IMR-90 (cell line): ENCODE data around the gene NR1H2. TPM values are rescaled to one million over a fixed set of nuclear protein-coding genes. Genes with fewer than 3 reads are reported as not detected.

Experiments
- ATAC-seq: fragments of 200-7000 bp; cut with Tn5 transposase; 2 replicates; pipeline ENCODE4 v1.9.1; 2020; ENCODE audit warnings: low read depth, mild to moderate bottlenecking, moderate library complexity
- BruUV-seq: library from RNA; stranded (reverse); fragments of 400-500 nt; replicated peaks from 2 replicates; lab custom pipeline; 2021; lab: Mats Ljungman, UMichigan
- CTCF ChIA-PET: fragments of 300-600 bp; formaldehyde crosslinking; extraction: SDS; loops from one replicate; lab custom pipeline; 2021; ENCODE audit warnings: antibody characterized with exemption; lab: Yijun Ruan, JAX
- POLR2A ChIA-PET: fragments of 300-600 bp; sonication (Branson Sonifier 250); formaldehyde crosslinking; loops from one replicate; lab custom pipeline; 2022; ENCODE audit warnings: antibody characterized with exemption; ENCODE audit not compliant: unreplicated experiment; lab: Charles Lee
- DNase-seq: peaks from one replicate; pipeline ENCODE4 v3.0.0; 2013
- H2AFZ ChIP-seq: replicated peaks from 2 replicates; pipeline ENCODE3; 2013; ENCODE audit warnings: low read length, mild to moderate bottlenecking; ENCODE audit not compliant: poor library complexity
- H2AK5ac ChIP-seq: 2 replicates; pipeline ENCODE4 v1.6.1; 2013; ENCODE audit warnings: low read depth, low read length, inconsistent platforms
- H2AK9ac ChIP-seq: replicated peaks from 2 replicates; pipeline ENCODE3; 2013; ENCODE audit warnings: mild to moderate bottlenecking, low read depth, low read length, moderate library complexity; ENCODE audit not compliant: poor library complexity
- H2BK120ac ChIP-seq: 2 replicates; pipeline ENCODE4 v1.6.1; 2013; ENCODE audit warnings: low read depth, low read length, inconsistent platforms
- H2BK15ac ChIP-seq: 3 replicates; pipeline ENCODE4 v1.6.1; 2013; ENCODE audit warnings: low read depth, low read length, inconsistent platforms
- H2BK20ac ChIP-seq: 2 replicates; pipeline ENCODE4 v1.6.1; 2013; ENCODE audit warnings: low read depth, mild to moderate bottlenecking, inconsistent platforms, low read length, moderate library complexity
- H2BK5ac ChIP-seq: 2 replicates; pipeline ENCODE4 v1.6.1; 2013; ENCODE audit warnings: mild to moderate bottlenecking, low read depth, low read length, inconsistent platforms; ENCODE audit not compliant: poor library complexity, severe bottlenecking
- H3K14ac ChIP-seq: replicated peaks from 2 replicates; pipeline ENCODE4 v1.6.1; 2013; ENCODE audit warnings: low read depth, low read length, inconsistent platforms
- H3K18ac ChIP-seq: 2 replicates; pipeline ENCODE4 v1.6.1; 2013; ENCODE audit warnings: low read depth, low read length, control low read depth
- H3K23ac ChIP-seq: 2 replicates; pipeline ENCODE4 v1.6.1; 2013; ENCODE audit warnings: low read depth, low read length, inconsistent platforms
- H3K27ac ChIP-seq: 2 replicates; pipeline ENCODE4 v1.5.1; 2013; ENCODE audit warnings: mild to moderate bottlenecking, control low read depth, low read length; ENCODE audit not compliant: insufficient read depth
- H3K27me3 ChIP-seq: 2 replicates; pipeline ENCODE4 v1.6.1; 2013; ENCODE audit warnings: low read length; ENCODE audit not compliant: control insufficient read depth, insufficient read depth
- H3K36me3 ChIP-seq: 2 replicates; pipeline ENCODE4 v1.6.1; 2013; ENCODE audit warnings: low read length, mixed read lengths; ENCODE audit not compliant: control insufficient read depth, insufficient read depth
- H3K4ac ChIP-seq: 2 replicates; pipeline ENCODE4 v1.6.1; 2013; ENCODE audit warnings: low read depth, low read length, inconsistent platforms
- H3K4me1 ChIP-seq: 2 replicates; pipeline ENCODE4 v1.6.1; 2013; ENCODE audit warnings: low read length, mixed read lengths; ENCODE audit not compliant: control insufficient read depth, insufficient read depth
- H3K4me2 ChIP-seq: 2 replicates; pipeline ENCODE4 v1.6.1; 2013; ENCODE audit warnings: low read depth, mild to moderate bottlenecking, control low read depth, low read length, moderate library complexity
- H3K4me3 ChIP-seq: 2 replicates; pipeline ENCODE4 v1.5.1; 2013; ENCODE audit warnings: low read depth, mild to moderate bottlenecking, control low read depth, low read length, moderate library complexity; ENCODE audit not compliant: insufficient read depth
- H3K56ac ChIP-seq: 2 replicates; pipeline ENCODE4 v1.6.1; 2013; ENCODE audit warnings: low read length, inconsistent platforms; ENCODE audit not compliant: insufficient read depth; ENCODE audit errors: extremely low read depth
- H3K79me1 ChIP-seq, 2 experiments: 2 replicates each; pipeline ENCODE4 v1.6.1; 2013; ENCODE audit warnings: low read length in 2 of 2, inconsistent platforms in 1 of 2, low read depth in 1 of 2
- H3K9ac ChIP-seq: 2 replicates; pipeline ENCODE4 v1.6.1; 2013; ENCODE audit warnings: low read depth, low read length, control low read depth
- H3K9me1 ChIP-seq: 2 replicates; pipeline ENCODE4 v1.6.1; 2013; ENCODE audit warnings: low read length, inconsistent platforms; ENCODE audit not compliant: insufficient read depth
- H3K9me3 ChIP-seq: 2 replicates; pipeline ENCODE4 v1.6.1; 2013; ENCODE audit warnings: low read length; ENCODE audit not compliant: control insufficient read depth, insufficient read depth
- H4K20me1 ChIP-seq: 2 replicates; pipeline ENCODE4 v1.6.1; 2013; ENCODE audit warnings: low read length, inconsistent platforms; ENCODE audit not compliant: insufficient read depth
- H4K5ac ChIP-seq: 2 replicates; pipeline ENCODE4 v1.6.1; 2013; ENCODE audit warnings: mild to moderate bottlenecking, low read depth, low read length, control low read depth
- H4K8ac ChIP-seq, 2 experiments: 2 replicates each; pipeline ENCODE4 v1.6.1; 2013; ENCODE audit warnings: low read depth in 2 of 2, low read length in 2 of 2, control low read depth in 1 of 2, inconsistent platforms in 1 of 2
- H4K91ac ChIP-seq: 2 replicates; pipeline ENCODE4 v1.6.1; 2013; ENCODE audit warnings: low read depth, low read length, inconsistent platforms; ENCODE audit not compliant: insufficient read depth
- BHLHE40 ChIP-seq: fragments of 150-350 bp; IDR thresholded peaks from 2 replicates; pipeline ENCODE4 v1.6.1; 2016; ENCODE audit warnings: mild to moderate bottlenecking, low read depth, low read length
- CEBPB ChIP-seq: IDR thresholded peaks from 2 replicates; pipeline ENCODE4 v1.6.1; 2012; ENCODE audit warnings: low read depth, low read length, improper control_type of control experiment
- CHD1 ChIP-seq: IDR thresholded peaks from 2 replicates; pipeline ENCODE4 v1.6.1; 2012; ENCODE audit warnings: low read depth, low read length, improper control_type of control experiment
- FOS ChIP-seq: fragments of 150-350 bp; IDR thresholded peaks from 2 replicates; pipeline ENCODE4 v1.6.1; 2016; ENCODE audit warnings: low read depth, low read length
- MAFK ChIP-seq: IDR thresholded peaks from 2 replicates; pipeline ENCODE4 v1.6.1; 2012; ENCODE audit warnings: low read depth, low read length, improper control_type of control experiment
- MAZ ChIP-seq: IDR thresholded peaks from 2 replicates; pipeline ENCODE4 v1.6.1; 2012; ENCODE audit warnings: low read depth, mild to moderate bottlenecking, low read length, improper control_type of control experiment, moderate library complexity, borderline replicate concordance
- MXI1 ChIP-seq: IDR thresholded peaks from 2 replicates; pipeline ENCODE4 v1.6.1; 2012; ENCODE audit warnings: low read depth, mild to moderate bottlenecking, low read length, moderate library complexity, borderline replicate concordance
- NFE2L2 ChIP-seq: fragments of 150-350 bp; IDR thresholded peaks from 2 replicates; pipeline ENCODE4 v1.6.1; 2016; ENCODE audit warnings: low read depth, mild to moderate bottlenecking, low read length
- POLR2A ChIP-seq: IDR thresholded peaks from 2 replicates; pipeline ENCODE4 v1.6.1; 2012; ENCODE audit warnings: mild to moderate bottlenecking, low read depth, low read length
- RAD21 ChIP-seq: IDR thresholded peaks from 2 replicates; pipeline ENCODE4 v1.6.1; 2012; ENCODE audit warnings: low read length, improper control_type of control experiment
- RCOR1 ChIP-seq: IDR thresholded peaks from 2 replicates; pipeline ENCODE4 v1.6.1; 2012; ENCODE audit warnings: mild to moderate bottlenecking, low read length, improper control_type of control experiment; ENCODE audit not compliant: insufficient replicate concordance
- RFX5 ChIP-seq: IDR thresholded peaks from 2 replicates; pipeline ENCODE4 v1.8.0; 2012; ENCODE audit warnings: low read depth, mild to moderate bottlenecking, low read length, moderate library complexity
- SMC3 ChIP-seq: fragments of 150-350 bp; IDR thresholded peaks from 2 replicates; pipeline ENCODE4 v1.6.1; 2016; ENCODE audit warnings: low read depth, mild to moderate bottlenecking, antibody characterized with exemption, low read length, moderate library complexity
- WGBS, 2 experiments: methylation state at CpG; one replicate each; pipeline versions ENCODE4 v1.1.5 to v1.1.7; 2013; ENCODE audit warnings: missing lambda C conversion rate in 2 of 2; ENCODE audit not compliant: insufficient read length in 1 of 2; ENCODE audit errors: extremely low coverage in 2 of 2; 5-methylcytosine and 5-hydroxymethylcytosine counted together
- dilution Hi-C: fragments of 300-500 bp; cut with HindIII; formaldehyde crosslinking; loops from one replicate; pipeline ENCODE4 v1.14.3; 2018; ENCODE audit warnings: low sequenced_read_pairs; ENCODE audit not compliant: unreplicated experiment
- in situ Hi-C: fragments of 300-500 bp; cut with MboI; formaldehyde crosslinking; loops from 3 replicates; pipeline ENCODE4 v1.14.3; 2019; ENCODE audit warnings: low sequenced_read_pairs, inconsistent platforms, mixed read lengths
- intact Hi-C: fragments of 100-400 bp; cut with micrococcal nuclease; formaldehyde crosslinking; loops from 2 replicates; pipeline ENCODE4 v1.10.0; 2022
- polyA plus RNA-seq, 3 experiments: library from polyadenylated mRNA; depleted of rRNA; stranded (reverse); fragments of >200 nt; gene quantifications; 2 replicates each; pipeline ENCODE4 v1.2.3, GENCODE V29; 2012; ENCODE audit warnings: low replicate concordance in 1 of 3
- total RNA-seq: library from RNA; depleted of rRNA; stranded (reverse); fragments of >200 nt; gene quantifications from 2 replicates; pipeline ENCODE4 v1.2.3, GENCODE V29; 2012
- TF ChIP-seq, protein P1 (sequence below): fragments of 150-350 bp; IDR thresholded peaks from 2 replicates; pipeline ENCODE4 v1.6.1; 2016; ENCODE audit warnings: low read depth, mild to moderate bottlenecking, low read length, moderate library complexity, borderline replicate concordance
- TF ChIP-seq, protein P2 (sequence below): fragments of 150-350 bp; IDR thresholded peaks from 2 replicates; pipeline ENCODE4 v1.6.1; 2017; ENCODE audit warnings: mild to moderate bottlenecking, antibody characterized with exemption, low read length, low read depth

NR1H2 gene
- total and polyA plus RNA-seq, 2 of the 4 experiments (the other 2 are of a cell fraction) = 37.8 to 48.4 TPM

- no peaks in the 10 kb centered on the region for H3K4me1 ChIP-seq
- no peak overlapping the region for H2AFZ ChIP-seq
- dilution Hi-C loops (no loop called here), in situ Hi-C loops (no loop called here), intact Hi-C loops (no loop called here)
- ChIA-PET POLR2A (no interaction called here), CTCF (no interaction called here)
- H4K8ac ChIP-seq = no peak overlapping the region
- no peak overlapping the region for H3K14ac ChIP-seq
- no peak overlapping the region for H3K56ac ChIP-seq
- H2BK5ac ChIP-seq = no peak overlapping the region
- H3K79me1 ChIP-seq = peaks cover 0 to 6% of the 10 kb centered on the region in 2 experiments; a peak in 2 of 4 replicates
- peaks cover 9% of the 10 kb centered on the region for H3K36me3 ChIP-seq
- H3K27ac ChIP-seq = no peak overlapping the region
- no peak for ATAC-seq
- H2AK9ac ChIP-seq = no peak overlapping the region
- no peak overlapping the region for H3K18ac ChIP-seq
- no TSS peak for BruUV-seq
- H2BK120ac ChIP-seq = no peak overlapping the region
- H2AK5ac ChIP-seq = no peak overlapping the region
- no peak overlapping the region for H3K9ac ChIP-seq
- WGBS, 2 experiments = 97% methylated on average over 18 of the region's 41 CpGs; no CpG with 5 or more reads in 1 of the 2 experiments
- H2BK20ac ChIP-seq = no peak overlapping the region
- H4K20me1 ChIP-seq = peaks cover 3% of the 10 kb centered on the region; the same call in 1 of the 2 replicates
- no peak overlapping the region for H3K4me2 ChIP-seq
- no peak overlapping the region for H3K23ac ChIP-seq
- no peak for DNase-seq
- H3K9me1 ChIP-seq = no peaks in the 10 kb centered on the region; the same call in 1 of the 2 replicates
- H4K91ac ChIP-seq = no peak overlapping the region
- no peaks in the 10 kb centered on the region for H3K9me3 ChIP-seq
- no peak overlapping the region for H3K4ac ChIP-seq
- no peaks in the 10 kb centered on the region for H3K27me3 ChIP-seq
- no peak overlapping the region for H2BK15ac ChIP-seq
- H3K4me3 ChIP-seq = no peak overlapping the region
- H4K5ac ChIP-seq = no peak overlapping the region
- TF ChIP-seq, protein P1, sequence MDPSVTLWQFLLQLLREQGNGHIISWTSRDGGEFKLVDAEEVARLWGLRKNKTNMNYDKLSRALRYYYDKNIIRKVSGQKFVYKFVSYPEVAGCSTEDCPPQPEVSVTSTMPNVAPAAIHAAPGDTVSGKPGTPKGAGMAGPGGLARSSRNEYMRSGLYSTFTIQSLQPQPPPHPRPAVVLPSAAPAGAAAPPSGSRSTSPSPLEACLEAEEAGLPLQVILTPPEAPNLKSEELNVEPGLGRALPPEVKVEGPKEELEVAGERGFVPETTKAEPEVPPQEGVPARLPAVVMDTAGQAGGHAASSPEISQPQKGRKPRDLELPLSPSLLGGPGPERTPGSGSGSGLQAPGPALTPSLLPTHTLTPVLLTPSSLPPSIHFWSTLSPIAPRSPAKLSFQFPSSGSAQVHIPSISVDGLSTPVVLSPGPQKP = no peak
- no peak for TF ChIP-seq MAZ
- no peak for TF ChIP-seq NFE2L2
- TF ChIP-seq CEBPB = no peak
- no peak for TF ChIP-seq RFX5
- TF ChIP-seq, protein P2, sequence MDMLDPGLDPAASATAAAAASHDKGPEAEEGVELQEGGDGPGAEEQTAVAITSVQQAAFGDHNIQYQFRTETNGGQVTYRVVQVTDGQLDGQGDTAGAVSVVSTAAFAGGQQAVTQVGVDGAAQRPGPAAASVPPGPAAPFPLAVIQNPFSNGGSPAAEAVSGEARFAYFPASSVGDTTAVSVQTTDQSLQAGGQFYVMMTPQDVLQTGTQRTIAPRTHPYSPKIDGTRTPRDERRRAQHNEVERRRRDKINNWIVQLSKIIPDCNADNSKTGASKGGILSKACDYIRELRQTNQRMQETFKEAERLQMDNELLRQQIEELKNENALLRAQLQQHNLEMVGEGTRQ = no peak
- no peak for TF ChIP-seq MXI1
- TF ChIP-seq BHLHE40 = no peak
- no peak for TF ChIP-seq MAFK
- no peak for TF ChIP-seq CHD1
- TF ChIP-seq RAD21 = no peak
- TF ChIP-seq POLR2A = no peak
- no peak for TF ChIP-seq FOS
- TF ChIP-seq SMC3 = no peak
- no peak for TF ChIP-seq RCOR1
Measured at GRCh38 chr19:50402544-50403301, 26.5 kb downstream of the NR1H2 start.
